Activated naive CD8-positive, alpha-beta T cell treated with anti-CD3 and anti-CD28 coated beads, Interleukin-2, amount 50 U/mL, for 24 hours (primary cell): ENCODE results near the gene LGALS3BP.
A peak's percentile ranks its signal among the peaks of the same experiment; 100 is the strongest.
"Not testable (repeated sequence)": the region's sequence is repeated elsewhere in the genome, so short reads cannot be mapped to it uniquely, and the experiment has no call there.

Source experiments
- ATAC-seq: fragments of 150-1000 bp; cut with Tn5 transposase; one replicate; pipeline ENCODE4 v1.10.0; 2021
- DNase-seq: peaks from one replicate; pipeline ENCODE4 v3.0.0; 2021
- H3K27ac Mint-ChIP-seq: one replicate; pipeline ENCODE4 v1.8.0; 2021; ENCODE audit warnings: mild to moderate bottlenecking, mixed read lengths
- H3K27me3 Mint-ChIP-seq: one replicate; pipeline ENCODE4 v1.8.0; 2021; ENCODE audit warnings: mixed read lengths
- H3K36me3 Mint-ChIP-seq: one replicate; pipeline ENCODE4 v1.8.0; 2021; ENCODE audit warnings: low read depth, mixed read lengths
- H3K4me1 Mint-ChIP-seq: one replicate; pipeline ENCODE4 v1.8.0; 2021; ENCODE audit warnings: mixed read lengths
- H3K4me3 Mint-ChIP-seq: one replicate; pipeline ENCODE4 v1.8.0; 2021; ENCODE audit warnings: mild to moderate bottlenecking, moderate library complexity, mixed read lengths
- H3K9me3 Mint-ChIP-seq: one replicate; pipeline ENCODE4 v1.8.0; 2021; ENCODE audit warnings: mixed read lengths

Gene LGALS3BP

DNA sequence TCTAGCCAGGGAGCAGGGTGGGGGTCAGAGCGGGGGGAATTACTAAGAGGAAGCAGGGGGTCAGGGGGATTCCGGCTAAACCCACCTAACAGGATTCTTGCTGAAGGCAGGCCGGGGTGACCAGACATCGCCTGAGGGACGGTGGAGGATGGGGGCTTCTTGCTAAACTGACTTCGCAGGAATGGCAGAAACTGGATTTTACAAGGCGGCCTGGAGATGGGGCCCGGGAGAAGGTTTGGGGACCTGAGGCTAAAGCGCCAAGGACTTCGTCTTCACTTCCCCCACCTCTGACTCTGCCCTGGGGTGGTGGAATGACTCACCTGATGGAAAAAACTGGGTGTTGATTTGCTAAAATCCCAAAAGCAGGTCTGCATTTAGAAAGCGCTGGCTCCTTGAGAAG is 23.5 kb downstream of the LGALS3BP start:
- no peaks in the 10 kb centered on the region for H3K9me3 Mint-ChIP-seq
- no peaks in the 10 kb centered on the region for H3K36me3 Mint-ChIP-seq
- peaks cover 14% of the 10 kb centered on the region for H3K4me1 Mint-ChIP-seq
- DNase-seq (no peak), ATAC-seq (peak; percentile 37)
- H3K27ac Mint-ChIP-seq: peak overlapping the region; percentile 22
- H3K4me3 Mint-ChIP-seq: no peak overlapping the region
- peaks cover 2% of the 10 kb centered on the region for H3K27me3 Mint-ChIP-seq

GRCh38 chr17:78954684-78955083 is 25.0 kb downstream of the LGALS3BP start:
- ATAC-seq: peak; percentile 40
- Mint-ChIP-seq H3K9me3 (peaks cover 10% of the 10 kb centered on the region), H3K4me3 (no peak overlapping the region), H3K27ac (no peak overlapping the region), H3K36me3 (peaks cover 4% of the 10 kb centered on the region), H3K4me1 (peaks cover 14% of the 10 kb centered on the region), H3K27me3 (peaks cover 2% of the 10 kb centered on the region)
- DNase-seq: no peak

DNA sequence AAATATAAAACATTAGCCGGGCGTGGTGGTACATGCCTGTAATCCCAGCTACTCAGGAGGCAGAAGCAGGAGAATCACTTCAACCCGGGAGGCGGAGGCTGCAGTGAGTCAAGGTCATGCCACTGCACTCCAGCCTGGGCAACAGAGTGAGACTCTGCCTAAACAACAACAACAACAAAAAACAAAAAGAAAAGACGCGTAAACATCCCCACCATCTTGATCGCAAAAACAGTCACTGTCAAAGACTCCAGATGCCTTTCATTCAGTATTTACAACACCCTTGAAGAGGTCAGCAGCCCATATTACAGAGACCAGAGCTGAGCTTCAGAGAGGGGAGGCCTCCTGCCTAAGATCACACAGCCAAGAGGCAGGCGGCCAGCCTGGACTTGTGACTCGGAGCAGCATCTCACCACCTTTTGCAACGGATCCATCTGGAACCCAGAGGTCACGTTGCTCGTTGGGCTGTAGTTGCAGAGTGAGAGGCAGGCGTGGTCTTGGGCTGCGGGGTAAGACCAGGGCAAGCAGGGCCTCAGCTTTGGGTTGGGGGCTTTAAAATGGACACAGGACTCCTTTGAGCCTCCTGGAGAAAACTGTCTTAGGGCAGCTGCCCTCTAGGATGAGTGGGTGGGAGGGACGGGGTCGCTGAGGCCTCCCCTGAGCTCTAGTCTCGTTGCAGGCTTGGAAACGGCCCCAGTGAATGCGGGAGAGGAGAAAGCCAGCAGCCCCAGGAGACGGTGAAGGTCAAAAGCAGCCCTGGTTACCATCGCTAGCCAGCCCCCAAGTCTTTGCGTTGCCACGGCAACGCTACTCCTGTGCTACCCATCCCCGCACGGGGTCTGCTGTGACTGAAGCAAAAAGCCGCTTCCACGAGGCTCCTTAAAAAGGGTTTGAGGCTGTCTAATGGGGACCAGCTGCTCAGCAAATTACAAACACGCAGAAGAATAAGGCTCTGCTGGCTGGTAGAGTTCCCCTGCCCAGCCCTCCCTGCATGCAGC is 26.1 kb downstream of the LGALS3BP start:
- Mint-ChIP-seq H3K9me3 (peaks cover 10% of the 10 kb centered on the region), H3K36me3 (peaks cover 4% of the 10 kb centered on the region), H3K4me3 (no peak overlapping the region), H3K27ac (no peak overlapping the region), H3K27me3 (no peaks in the 10 kb centered on the region), H3K4me1 (peaks cover 14% of the 10 kb centered on the region)
- ATAC-seq (no peak), DNase-seq (no peak)

DNA sequence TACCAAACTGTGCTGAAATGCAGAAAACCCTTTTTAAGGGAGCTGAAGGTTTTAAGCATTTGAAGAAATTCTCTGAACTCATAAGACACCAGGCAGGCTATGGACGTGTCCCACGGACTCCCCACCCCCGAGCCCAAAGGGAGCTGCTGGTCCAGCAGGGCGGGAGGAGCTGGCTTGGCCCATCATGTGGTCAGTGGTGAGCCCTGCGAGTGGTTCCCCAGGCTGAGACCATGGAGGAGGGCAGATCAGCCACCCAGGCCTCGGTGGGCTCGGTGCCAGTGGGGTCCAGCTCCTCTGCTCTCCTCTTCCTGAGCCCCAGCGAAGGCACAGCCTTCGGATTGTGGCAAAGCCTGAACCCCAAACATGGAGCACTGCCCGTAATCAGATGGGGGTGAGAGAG is 27.0 kb downstream of the LGALS3BP start:
- peaks cover 10% of the 10 kb centered on the region for H3K9me3 Mint-ChIP-seq
- ATAC-seq (no peak), DNase-seq (no peak)
- peaks cover 4% of the 10 kb centered on the region for H3K36me3 Mint-ChIP-seq
- no peak overlapping the region for H3K27ac Mint-ChIP-seq
- no peak overlapping the region for H3K4me3 Mint-ChIP-seq
- H3K27me3 Mint-ChIP-seq: no peaks in the 10 kb centered on the region
- H3K4me1 Mint-ChIP-seq: peaks cover 14% of the 10 kb centered on the region

GRCh38 chr17:78951967-78952551 is 27.7 kb downstream of the LGALS3BP start:
- no peak overlapping the region for H3K4me3 Mint-ChIP-seq
- no peak overlapping the region for H3K27ac Mint-ChIP-seq
- H3K27me3 Mint-ChIP-seq: no peaks in the 10 kb centered on the region
- peaks cover 10% of the 10 kb centered on the region for H3K9me3 Mint-ChIP-seq
- peaks cover 14% of the 10 kb centered on the region for H3K4me1 Mint-ChIP-seq
- ATAC-seq (no peak), DNase-seq (no peak)
- H3K36me3 Mint-ChIP-seq: peaks cover 4% of the 10 kb centered on the region

DNA sequence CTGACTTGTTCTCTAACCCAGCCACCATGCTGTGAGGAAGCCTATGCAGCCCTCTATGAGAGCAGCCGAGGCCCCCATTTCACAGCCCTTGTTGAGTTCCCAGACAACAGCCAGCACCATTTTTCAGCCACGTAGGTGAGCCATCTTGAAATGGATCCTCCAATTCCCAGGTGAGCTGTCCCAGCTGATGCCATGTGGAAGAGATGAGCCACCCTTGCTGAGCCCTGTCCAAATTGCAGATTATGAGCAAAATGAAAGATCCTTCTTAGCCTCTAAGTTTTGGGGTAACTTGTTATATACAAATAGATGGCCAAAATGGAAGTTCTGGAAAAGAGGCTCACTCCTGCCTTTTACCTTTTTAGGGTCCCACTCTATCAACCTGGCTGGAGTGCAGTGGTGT is 28.9 kb downstream of the LGALS3BP start:
- H3K27ac Mint-ChIP-seq: no peak overlapping the region
- H3K4me1 Mint-ChIP-seq: peaks cover 5% of the 10 kb centered on the region
- peaks cover 2% of the 10 kb centered on the region for H3K27me3 Mint-ChIP-seq
- no peak for DNase-seq
- H3K4me3 Mint-ChIP-seq: no peak overlapping the region
- H3K36me3 Mint-ChIP-seq: peaks cover 4% of the 10 kb centered on the region
- ATAC-seq: no peak
- H3K9me3 Mint-ChIP-seq: peaks cover 10% of the 10 kb centered on the region

GRCh38 chr17:78947235-78948149 is 32.2 kb downstream of the LGALS3BP start:
- H3K36me3 Mint-ChIP-seq: peaks cover 4% of the 10 kb centered on the region
- H3K4me1 Mint-ChIP-seq: peaks cover 2% of the 10 kb centered on the region
- DNase-seq: no peak
- H3K9me3 Mint-ChIP-seq: peaks cover 10% of the 10 kb centered on the region
- ATAC-seq: no peak
- no peak overlapping the region for H3K27ac Mint-ChIP-seq
- no peak overlapping the region for H3K4me3 Mint-ChIP-seq
- H3K27me3 Mint-ChIP-seq: peaks cover 4% of the 10 kb centered on the region

GRCh38 chr17:78946631-78947030 is 33.1 kb downstream of the LGALS3BP start:
- Mint-ChIP-seq H3K27me3 (peaks cover 4% of the 10 kb centered on the region), H3K27ac (no peak overlapping the region), H3K36me3 (peaks cover 4% of the 10 kb centered on the region), H3K4me1 (peaks cover 2% of the 10 kb centered on the region), H3K9me3 (peaks cover 10% of the 10 kb centered on the region), H3K4me3 (no peak overlapping the region)
- ATAC-seq (no peak), DNase-seq (no peak)

DNA sequence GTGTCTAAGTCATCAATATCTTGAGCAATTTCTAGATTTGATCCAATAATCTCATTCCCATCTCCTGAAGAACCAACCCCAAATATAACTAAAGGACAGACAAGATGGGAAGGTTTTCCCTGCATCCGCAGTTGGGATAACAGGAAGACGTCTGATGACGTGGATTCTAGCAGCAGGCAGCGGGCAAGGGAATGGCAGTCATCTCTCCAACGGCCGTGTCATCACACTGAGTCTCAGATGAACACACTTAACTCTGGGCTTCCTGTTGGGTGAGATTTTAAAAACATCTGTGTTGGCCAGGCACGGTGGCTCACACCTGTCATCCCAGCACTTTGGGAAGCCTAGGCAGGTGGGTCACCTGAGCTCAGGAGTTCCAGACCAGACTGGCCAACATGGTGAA is 33.6 kb downstream of the LGALS3BP start:
- Mint-ChIP-seq H3K36me3 (peaks cover 4% of the 10 kb centered on the region), H3K27ac (no peak overlapping the region), H3K4me3 (no peak overlapping the region), H3K4me1 (peaks cover 2% of the 10 kb centered on the region), H3K9me3 (peaks cover 9% of the 10 kb centered on the region), H3K27me3 (peaks cover 4% of the 10 kb centered on the region)
- DNase-seq (no peak), ATAC-seq (no peak)

DNA sequence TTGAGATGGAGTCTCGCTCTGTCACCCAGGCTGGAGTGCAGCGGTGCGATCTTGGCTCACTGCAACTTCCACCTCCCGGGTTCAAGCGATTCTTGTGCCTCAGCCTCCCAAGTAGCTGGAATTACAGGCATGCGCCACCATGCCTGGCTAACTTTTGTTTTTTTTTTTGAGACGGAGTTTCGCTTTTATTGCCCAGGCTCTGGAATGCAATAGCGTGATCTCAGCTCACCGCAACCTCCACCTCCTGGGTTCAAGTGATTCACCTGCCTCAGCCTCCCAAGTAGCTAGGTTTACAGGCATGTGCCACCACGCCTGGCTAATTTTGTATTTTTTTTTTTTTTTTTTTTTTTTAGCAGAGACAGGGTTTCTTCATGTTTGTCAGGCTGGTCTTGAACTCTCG is 34.3 kb downstream of the LGALS3BP start:
- H3K36me3 Mint-ChIP-seq, H3K9me3 Mint-ChIP-seq, H3K27me3 Mint-ChIP-seq, H3K4me1 Mint-ChIP-seq, ATAC-seq, H3K4me3 Mint-ChIP-seq, DNase-seq, H3K27ac Mint-ChIP-seq: not testable (repeated sequence)

DNA sequence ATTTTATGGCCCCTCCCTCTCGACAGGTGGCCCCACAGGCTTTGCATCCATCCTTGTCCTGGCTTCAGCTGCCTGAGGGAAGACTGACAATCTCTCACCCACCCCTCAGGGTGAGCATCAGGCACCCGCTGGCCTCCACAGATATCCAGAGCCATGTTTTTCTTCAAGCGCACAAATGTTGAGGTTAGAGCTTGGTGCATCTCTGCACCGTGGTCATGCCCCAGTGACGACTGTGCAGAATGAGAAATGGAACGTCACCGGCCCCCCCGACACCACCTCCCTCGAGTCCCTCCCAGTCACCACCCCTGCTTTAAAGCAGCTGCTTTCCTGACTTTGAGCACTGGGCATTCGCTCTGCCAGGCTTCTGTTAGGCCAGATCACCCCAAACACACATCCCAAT is 34.8 kb downstream of the LGALS3BP start:
- no peaks in the 10 kb centered on the region for H3K9me3 Mint-ChIP-seq
- DNase-seq (no peak), ATAC-seq (no peak)
- H3K27ac Mint-ChIP-seq: no peak overlapping the region
- peaks cover 2% of the 10 kb centered on the region for H3K4me1 Mint-ChIP-seq
- H3K4me3 Mint-ChIP-seq: no peak overlapping the region
- peaks cover 4% of the 10 kb centered on the region for H3K27me3 Mint-ChIP-seq
- no peaks in the 10 kb centered on the region for H3K36me3 Mint-ChIP-seq

- no peak overlapping the region for H3K4me3 Mint-ChIP-seq
These were observed 35.7 kb downstream of the LGALS3BP start for GRCh38 chr17:78944026-78944425.

DNA sequence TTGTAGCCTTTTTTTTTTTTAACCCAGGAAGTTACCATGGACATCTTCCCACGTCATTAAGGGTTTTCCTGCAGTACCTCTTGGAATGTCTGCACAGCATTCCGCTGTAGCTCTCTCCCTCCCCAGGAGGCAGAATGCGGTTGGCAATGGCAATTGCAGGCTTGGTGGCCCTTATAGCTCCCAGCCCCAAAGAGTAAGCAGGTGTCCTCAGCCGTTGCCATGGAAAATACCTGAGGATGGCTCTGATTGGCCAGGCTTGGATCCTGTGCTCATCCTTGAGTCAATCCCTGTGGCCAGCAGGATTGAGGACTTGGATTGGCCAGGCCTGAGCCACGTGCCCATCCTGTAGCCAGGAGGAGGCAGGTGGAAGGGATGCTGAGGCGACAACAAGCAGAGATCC is 39.0 kb downstream of the LGALS3BP start:
- H3K4me1 Mint-ChIP-seq: peaks cover 2% of the 10 kb centered on the region
- H3K27me3 Mint-ChIP-seq: peaks cover 3% of the 10 kb centered on the region
- no peaks in the 10 kb centered on the region for H3K9me3 Mint-ChIP-seq
- no peak overlapping the region for H3K4me3 Mint-ChIP-seq
- no peaks in the 10 kb centered on the region for H3K36me3 Mint-ChIP-seq
- ATAC-seq (no peak), DNase-seq (no peak)
- H3K27ac Mint-ChIP-seq: no peak overlapping the region

More at GRCh38 chr17:78944026-78944425, 35.7 kb downstream of the LGALS3BP start:
- H3K27me3 Mint-ChIP-seq: peaks cover 4% of the 10 kb centered on the region
- H3K27ac Mint-ChIP-seq: no peak overlapping the region
- H3K36me3 Mint-ChIP-seq: no peaks in the 10 kb centered on the region
- no peak for ATAC-seq
- no peaks in the 10 kb centered on the region for H3K9me3 Mint-ChIP-seq
- peaks cover 2% of the 10 kb centered on the region for H3K4me1 Mint-ChIP-seq
- DNase-seq: no peak

- H3K4me1 Mint-ChIP-seq: peaks cover 2% of the 10 kb centered on the region
- ATAC-seq: no peak
- H3K36me3 Mint-ChIP-seq: no peaks in the 10 kb centered on the region
- peaks cover 5% of the 10 kb centered on the region for H3K27me3 Mint-ChIP-seq
- DNase-seq: no peak
- no peaks in the 10 kb centered on the region for H3K9me3 Mint-ChIP-seq
- no peak overlapping the region for H3K4me3 Mint-ChIP-seq
- H3K27ac Mint-ChIP-seq: no peak overlapping the region
These were observed 39.5 kb downstream of the LGALS3BP start for GRCh38 chr17:78940258-78940657.
